ENCODE results near the gene LCNL1.
"Not testable (repeated sequence)": the region's sequence is repeated elsewhere in the genome, so short reads cannot be mapped to it uniquely, and the experiment has no call there.

Gene LCNL1

GRCh38 chr9:136996361-136997292, 13.8 kb downstream of the LCNL1 start, which contains the start of gene CLIC3:
Gene CLIC3, minus strand, starts transcription at chr9:136996568. Its CDS starts 25 bp downstream, at chr9:136996543.
- H3K9me3 ChIP-seq (ENCODE audit: low read depth, low read length): no peaks in the 10 kb centered on the region
- TF ChIP-seq EZH2 (IDR thresholded peaks at IDR 0.05): no peak
- no peak for TF ChIP-seq POLR2AphosphoS5 (IDR thresholded peaks at IDR 0.05; ENCODE audit: borderline replicate concordance, low read depth, low read length)
- TF ChIP-seq FOXP2 (optimal IDR thresholded peaks at IDR 0.05; ENCODE audit: control extremely low read depth, extremely low read length, insufficient read depth): no peak
- peak within 1 kb of the TSS; percentile 59 for H3K9ac ChIP-seq (ENCODE audit: insufficient read length)
- H3K4me3 ChIP-seq: no peak within 1 kb of the TSS
- H3K36me3 ChIP-seq (ENCODE audit: insufficient read depth, low read length): peaks cover 5% of the 10 kb centered on the region; the same call in 1 of the 2 replicates
- H3K27ac ChIP-seq: no peak within 1 kb of the TSS
- no peak for DNase-seq (ENCODE audit: low read depth, low spot score)

- H3K36me3 ChIP-seq (ENCODE audit: insufficient read depth, low read length): peaks cover 5% of the 10 kb centered on the region; the same call in 1 of the 2 replicates
- TF ChIP-seq POLR2AphosphoS5 (IDR thresholded peaks at IDR 0.05; ENCODE audit: borderline replicate concordance, low read depth, low read length): no peak
- no peak overlapping the region for H3K27ac ChIP-seq
- H3K9me3 ChIP-seq (ENCODE audit: low read depth, low read length): no peaks in the 10 kb centered on the region
- H3K9ac ChIP-seq (ENCODE audit: insufficient read length): no peak overlapping the region
- no peak overlapping the region for H3K4me3 ChIP-seq
- no peak for DNase-seq (ENCODE audit: low read depth, low spot score)
These were observed 14.6 kb downstream of the LCNL1 start for GRCh38 chr9:136997371-136997770.

- H3K27ac ChIP-seq: no peak overlapping the region
- no peak for DNase-seq (ENCODE audit: low read depth, low spot score)
- no peak overlapping the region for H3K9ac ChIP-seq (ENCODE audit: insufficient read length)
- no peaks in the 10 kb centered on the region for H3K9me3 ChIP-seq (ENCODE audit: low read depth, low read length)
- H3K36me3 ChIP-seq (ENCODE audit: insufficient read depth, low read length): peaks cover 5% of the 10 kb centered on the region; the same call in 1 of the 2 replicates
- TF ChIP-seq EZH2 (IDR thresholded peaks at IDR 0.05): no peak
- TF ChIP-seq POLR2AphosphoS5 (IDR thresholded peaks at IDR 0.05; ENCODE audit: borderline replicate concordance, low read depth, low read length): no peak
- no peak for TF ChIP-seq FOXP2 (optimal IDR thresholded peaks at IDR 0.05; ENCODE audit: control extremely low read depth, extremely low read length, insufficient read depth)
- H3K4me3 ChIP-seq: no peak overlapping the region
These were observed 15.0 kb downstream of the LCNL1 start for GRCh38 chr9:136997830-136998234.

- Histone ChIP-seq H3K4me3 (no peak overlapping the region), H3K9me3 (ENCODE audit: low read depth, low read length) (no peaks in the 10 kb centered on the region), H3K27ac (no peak overlapping the region), H3K9ac (ENCODE audit: insufficient read length) (no peak overlapping the region), H3K36me3 (ENCODE audit: insufficient read depth, low read length) (no peaks in the 10 kb centered on the region)
- no peak for DNase-seq (ENCODE audit: low read depth, low spot score)
- no peak for TF ChIP-seq EZH2 (IDR thresholded peaks at IDR 0.05)
- no peak for TF ChIP-seq FOXP2 (optimal IDR thresholded peaks at IDR 0.05; ENCODE audit: control extremely low read depth, extremely low read length, insufficient read depth)
- TF ChIP-seq POLR2AphosphoS5 (IDR thresholded peaks at IDR 0.05; ENCODE audit: borderline replicate concordance, low read depth, low read length): no peak
These were observed 17.6 kb downstream of the LCNL1 start for GRCh38 chr9:137000177-137000930.

GRCh38 chr9:137001857-137002645, 19.3 kb downstream of the LCNL1 start:
- DNase-seq (ENCODE audit: low read depth, low spot score): no peak
- no peak overlapping the region for H3K27ac ChIP-seq
- no peaks in the 10 kb centered on the region for H3K36me3 ChIP-seq (ENCODE audit: insufficient read depth, low read length)
- TF ChIP-seq EZH2 (IDR thresholded peaks at IDR 0.05) (no peak), FOXP2 (optimal IDR thresholded peaks at IDR 0.05; ENCODE audit: control extremely low read depth, extremely low read length, insufficient read depth) (no peak), POLR2AphosphoS5 (IDR thresholded peaks at IDR 0.05; ENCODE audit: borderline replicate concordance, low read depth, low read length) (no peak)
- H3K4me3 ChIP-seq: no peak overlapping the region
- no peak overlapping the region for H3K9ac ChIP-seq (ENCODE audit: insufficient read length)
- no peaks in the 10 kb centered on the region for H3K9me3 ChIP-seq (ENCODE audit: low read depth, low read length)

- TF ChIP-seq POLR2AphosphoS5 (IDR thresholded peaks at IDR 0.05; ENCODE audit: borderline replicate concordance, low read depth, low read length) (no peak), EZH2 (IDR thresholded peaks at IDR 0.05) (no peak), FOXP2 (optimal IDR thresholded peaks at IDR 0.05; ENCODE audit: control extremely low read depth, extremely low read length, insufficient read depth) (no peak)
- DNase-seq (ENCODE audit: low read depth, low spot score): no peak
- Histone ChIP-seq H3K4me3 (no peak overlapping the region), H3K9me3 (ENCODE audit: low read depth, low read length) (no peaks in the 10 kb centered on the region), H3K27ac (no peak overlapping the region), H3K36me3 (ENCODE audit: insufficient read depth, low read length) (no peaks in the 10 kb centered on the region), H3K9ac (ENCODE audit: insufficient read length) (no peak overlapping the region)
These were observed 19.9 kb downstream of the LCNL1 start for GRCh38 chr9:137002646-137003041.

- not testable (repeated sequence) for H3K36me3 ChIP-seq (ENCODE audit: insufficient read depth, low read length); H3K9ac ChIP-seq (ENCODE audit: insufficient read length); H3K27ac ChIP-seq; H3K4me3 ChIP-seq; H3K9me3 ChIP-seq (ENCODE audit: low read depth, low read length); DNase-seq (ENCODE audit: low read depth, low spot score)
These were observed 21.5 kb downstream of the LCNL1 start for GRCh38 chr9:137004285-137004684.
